ENCODE measurements around the gene MPZL1.

The MPZL1 gene

GRCh38 chr1:167790117-167790516 lies 68.3 kb downstream of the MPZL1 start:
- H3K4me3 ChIP-seq (replicated peaks; ENCODE audit: low read depth, low read length), result no peak overlapping the region
- DNase-seq (ENCODE audit: extremely low read depth, insufficient read length), result no peak
- H3K36me3 ChIP-seq (ENCODE audit: control insufficient read depth, insufficient read depth, low read length), result peaks cover 9% of the 10 kb centered on the region
- H3K27me3 ChIP-seq (replicated peaks; ENCODE audit: control insufficient read depth, insufficient read depth, low read length), result no peaks in the 10 kb centered on the region
- no peak for TF ChIP-seq CTCF (IDR thresholded peaks at IDR 0.05; ENCODE audit: insufficient read depth, low read length, poor library complexity, severe bottlenecking)

DNA sequence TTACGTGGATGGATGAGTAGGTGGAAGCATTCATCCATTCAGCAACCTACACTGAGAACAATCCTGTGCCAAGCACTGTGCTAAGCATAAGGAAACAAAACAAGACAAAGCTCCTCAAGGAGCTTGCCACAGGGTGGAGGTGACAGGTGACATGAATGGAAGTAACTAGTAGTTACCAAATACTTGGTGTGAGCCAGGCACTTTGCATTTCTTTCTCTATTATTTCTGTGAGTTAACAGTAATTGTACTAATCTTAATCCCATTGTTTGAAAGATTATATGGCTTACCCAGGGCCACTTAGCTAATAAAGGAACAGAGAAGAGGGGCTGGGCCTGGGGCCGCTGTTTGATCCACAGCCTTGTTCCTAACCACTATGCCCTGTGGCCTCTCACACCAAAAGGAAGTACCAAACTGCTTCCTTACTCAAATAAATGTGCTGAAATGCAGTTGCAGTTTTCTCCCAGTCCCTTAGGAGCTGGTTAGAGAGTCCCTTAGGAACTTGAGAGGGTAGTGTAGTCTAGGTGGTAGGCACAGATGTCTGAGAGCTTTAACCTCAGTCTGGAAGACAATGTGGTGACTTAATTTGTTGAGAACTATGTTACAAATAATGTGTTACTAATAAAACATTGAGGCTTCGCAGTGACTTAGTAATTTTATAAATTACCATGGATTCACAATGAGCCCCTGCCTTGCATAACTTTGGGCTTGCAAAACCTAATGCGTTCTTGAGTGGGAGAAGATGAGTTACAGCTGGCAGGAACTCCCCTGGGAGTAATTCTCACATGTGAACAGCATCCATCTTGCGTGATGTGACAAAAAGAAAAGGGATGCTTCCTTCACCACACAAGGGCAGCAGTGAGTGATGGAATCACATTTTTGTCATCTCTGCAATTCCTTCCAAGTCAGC lies 69.8 kb downstream of the MPZL1 start:
- Histone ChIP-seq H3K36me3 (ENCODE audit: control insufficient read depth, insufficient read depth, low read length) (peaks cover 9% of the 10 kb centered on the region), H3K4me3 (replicated peaks; ENCODE audit: low read depth, low read length) (no peak overlapping the region), H3K27me3 (replicated peaks; ENCODE audit: control insufficient read depth, insufficient read depth, low read length) (no peaks in the 10 kb centered on the region)
- no peak for DNase-seq (ENCODE audit: extremely low read depth, insufficient read length)
- no peak for TF ChIP-seq CTCF (IDR thresholded peaks at IDR 0.05; ENCODE audit: insufficient read depth, low read length, poor library complexity, severe bottlenecking)

DNA sequence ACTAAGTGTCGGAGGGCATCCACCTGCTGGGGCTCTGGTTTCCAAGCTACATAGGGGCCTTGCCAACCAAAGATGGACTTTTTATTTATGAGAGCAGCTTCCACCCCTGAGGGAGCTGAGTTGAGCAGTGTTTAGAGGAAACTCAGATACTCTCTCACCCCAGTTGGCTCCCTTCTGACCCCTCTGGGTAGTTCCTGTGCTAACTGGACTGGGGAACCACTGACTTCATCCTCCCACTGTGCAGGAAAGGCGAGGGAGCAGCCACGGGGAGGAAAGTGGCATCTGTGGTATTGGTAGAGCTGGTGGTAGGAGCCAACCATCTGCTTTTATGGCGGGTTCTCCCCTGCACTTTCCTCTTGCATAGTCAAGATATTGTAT lies 70.4 kb downstream of the MPZL1 start:
- no peak for DNase-seq (ENCODE audit: extremely low read depth, insufficient read length)
- Histone ChIP-seq H3K4me3 (replicated peaks; ENCODE audit: low read depth, low read length) (no peak overlapping the region), H3K27me3 (replicated peaks; ENCODE audit: control insufficient read depth, insufficient read depth, low read length) (no peaks in the 10 kb centered on the region), H3K36me3 (ENCODE audit: control insufficient read depth, insufficient read depth, low read length) (peaks cover 9% of the 10 kb centered on the region)
- TF ChIP-seq CTCF (IDR thresholded peaks at IDR 0.05; ENCODE audit: insufficient read depth, low read length, poor library complexity, severe bottlenecking), result no peak

GRCh38 chr1:167794043-167794442 lies 72.3 kb downstream of the MPZL1 start:
- DNase-seq (ENCODE audit: extremely low read depth, insufficient read length), result no peak
- Histone ChIP-seq H3K36me3 (ENCODE audit: control insufficient read depth, insufficient read depth, low read length) (peaks cover 9% of the 10 kb centered on the region), H3K4me3 (replicated peaks; ENCODE audit: low read depth, low read length) (no peak overlapping the region), H3K27me3 (replicated peaks; ENCODE audit: control insufficient read depth, insufficient read depth, low read length) (no peaks in the 10 kb centered on the region)
- TF ChIP-seq CTCF (IDR thresholded peaks at IDR 0.05; ENCODE audit: insufficient read depth, low read length, poor library complexity, severe bottlenecking), result no peak

DNA sequence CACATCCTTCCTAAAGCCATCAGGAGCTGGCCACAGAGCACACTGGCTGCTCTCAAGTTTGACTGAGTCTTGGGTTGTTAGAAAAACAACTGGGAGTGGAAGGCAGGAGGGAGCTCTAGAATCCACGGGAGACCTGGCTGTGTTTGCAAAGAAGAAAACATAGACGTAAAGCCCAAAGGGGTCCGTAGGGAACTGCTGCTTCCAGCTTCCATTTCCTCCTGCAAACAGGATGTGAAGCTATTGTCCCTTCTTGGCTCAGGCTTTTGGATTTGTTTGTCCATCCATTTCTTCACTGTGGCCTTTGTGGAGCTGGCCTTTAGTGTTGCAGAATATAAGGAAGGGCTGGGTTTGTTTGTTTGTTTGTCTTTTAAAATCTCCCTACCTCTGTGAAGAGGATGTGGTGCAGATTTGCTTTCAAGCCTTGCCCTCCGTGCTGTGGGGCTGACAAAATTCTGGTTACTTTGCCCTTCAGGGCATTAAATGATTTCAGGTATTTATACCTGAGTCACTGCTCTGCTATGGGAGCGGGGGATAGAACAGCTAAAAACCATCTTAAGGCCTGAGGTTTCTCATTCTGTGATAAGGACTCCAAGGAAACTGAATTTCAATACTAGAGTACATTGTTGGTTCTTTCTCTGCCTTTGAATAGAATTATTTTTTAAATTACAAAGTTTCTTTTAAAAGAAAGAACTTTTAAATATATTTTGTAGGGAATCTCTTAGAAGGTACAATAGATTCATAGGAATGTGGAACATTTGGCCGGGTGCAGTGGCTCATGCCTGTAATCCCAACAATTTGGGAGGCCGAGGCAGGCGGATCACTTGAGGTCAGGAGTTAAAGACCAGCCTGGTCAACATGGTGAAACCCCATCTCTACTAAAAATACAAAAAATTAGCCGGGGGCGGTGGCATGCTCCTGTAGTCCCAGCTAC lies 74.3 kb downstream of the MPZL1 start:
- Histone ChIP-seq H3K36me3 (ENCODE audit: control insufficient read depth, insufficient read depth, low read length) (no peaks in the 10 kb centered on the region; the same call in 1 of the 2 replicates), H3K4me3 (replicated peaks; ENCODE audit: low read depth, low read length) (no peak overlapping the region), H3K27me3 (replicated peaks; ENCODE audit: control insufficient read depth, insufficient read depth, low read length) (no peaks in the 10 kb centered on the region)
- no peak for DNase-seq (ENCODE audit: extremely low read depth, insufficient read length)
- no peak for TF ChIP-seq CTCF (IDR thresholded peaks at IDR 0.05; ENCODE audit: insufficient read depth, low read length, poor library complexity, severe bottlenecking)

All from GM06990 (cell line).